Measurements from ENCODE around the gene FRMD4A.

The FRMD4A gene

GRCh38 chr10:14345262-14345661 lies 14.5 kb upstream of the FRMD4A start:
- TF ChIP-seq CTCF (IDR thresholded peaks at IDR 0.05; ENCODE audit: borderline replicate concordance, extremely low read depth, low read length, poor library complexity, severe bottlenecking) (no peak), EZH2 (IDR thresholded peaks at IDR 0.05; ENCODE audit: borderline replicate concordance, low read depth, low read length, severe bottlenecking) (no peak)
- H3K4me2 ChIP-seq (ENCODE audit: insufficient read depth, low read length), result no peak overlapping the region

GRCh38 chr10:14340051-14340744 lies 9.5 kb upstream of the FRMD4A start:
- Histone ChIP-seq H3K4me3 (ENCODE audit: low read depth in 1 of 2, low read length in 2 of 2) (no peak overlapping the region), H3K27me3 (ENCODE audit: insufficient read depth, low read length, poor library complexity) (peaks cover 2% of the 10 kb centered on the region), H3K9me3 (ENCODE audit: insufficient read depth, low read length, severe bottlenecking) (no peaks in the 10 kb centered on the region), H3K27ac (ENCODE audit: low read length) (no peak overlapping the region), H3K4me2 (ENCODE audit: insufficient read depth, low read length) (no peak overlapping the region), H2AFZ (ENCODE audit: low read depth, low read length) (no peak overlapping the region), H3K4me1 (ENCODE audit: insufficient read depth, low read length) (no peaks in the 10 kb centered on the region), H4K20me1 (ENCODE audit: insufficient read depth, low read length) (no peaks in the 10 kb centered on the region), H3K36me3 (ENCODE audit: insufficient read depth, low read length) (no peaks in the 10 kb centered on the region), H3K9ac (ENCODE audit: low read depth, low read length) (no peak overlapping the region), H3K79me2 (ENCODE audit: insufficient read depth, low read length) (no peaks in the 10 kb centered on the region)
- TF ChIP-seq EZH2 (IDR thresholded peaks at IDR 0.05; ENCODE audit: borderline replicate concordance, low read depth, low read length, severe bottlenecking) (no peak), CTCF (IDR thresholded peaks at IDR 0.05; ENCODE audit: borderline replicate concordance, extremely low read depth, low read length, poor library complexity, severe bottlenecking) (no peak)
- ATAC-seq (ENCODE audit: insufficient read depth, low read depth), result no peak
- DNase-seq, result no peak

More at GRCh38 chr10:14345262-14345661, 14.5 kb upstream of the FRMD4A start:
- Histone ChIP-seq H3K79me2 (ENCODE audit: insufficient read depth, low read length) (no peaks in the 10 kb centered on the region), H2AFZ (ENCODE audit: low read depth, low read length) (no peak overlapping the region), H3K36me3 (ENCODE audit: insufficient read depth, low read length) (no peaks in the 10 kb centered on the region), H3K27me3 (ENCODE audit: insufficient read depth, low read length, poor library complexity) (peaks cover 7% of the 10 kb centered on the region), H4K20me1 (ENCODE audit: insufficient read depth, low read length) (no peaks in the 10 kb centered on the region), H3K4me1 (ENCODE audit: insufficient read depth, low read length) (no peaks in the 10 kb centered on the region), H3K9me3 (ENCODE audit: insufficient read depth, low read length, severe bottlenecking) (no peaks in the 10 kb centered on the region), H3K4me3 (ENCODE audit: low read depth in 1 of 2, low read length in 2 of 2) (no peak overlapping the region), H3K27ac (ENCODE audit: low read length) (no peak overlapping the region), H3K9ac (ENCODE audit: low read depth, low read length) (no peak overlapping the region)
- ATAC-seq (ENCODE audit: insufficient read depth, low read depth), result no peak
- DNase-seq, result no peak

GRCh38 chr10:14336736-14337135 lies 6.0 kb upstream of the FRMD4A start:
- TF ChIP-seq CTCF (IDR thresholded peaks at IDR 0.05; ENCODE audit: borderline replicate concordance, extremely low read depth, low read length, poor library complexity, severe bottlenecking) (no peak), EZH2 (IDR thresholded peaks at IDR 0.05; ENCODE audit: borderline replicate concordance, low read depth, low read length, severe bottlenecking) (no peak)
- no peak overlapping the region for H3K4me2 ChIP-seq (ENCODE audit: insufficient read depth, low read length)
- no peak overlapping the region for H3K4me3 ChIP-seq (ENCODE audit: low read depth in 1 of 2, low read length in 2 of 2)
- H4K20me1 ChIP-seq (ENCODE audit: insufficient read depth, low read length), result no peaks in the 10 kb centered on the region
- no peak overlapping the region for H3K9ac ChIP-seq (ENCODE audit: low read depth, low read length)
- H3K36me3 ChIP-seq (ENCODE audit: insufficient read depth, low read length), result no peaks in the 10 kb centered on the region
- H3K79me2 ChIP-seq (ENCODE audit: insufficient read depth, low read length), result no peaks in the 10 kb centered on the region
- H2AFZ ChIP-seq (ENCODE audit: low read depth, low read length), result no peak overlapping the region
- H3K27me3 ChIP-seq (ENCODE audit: insufficient read depth, low read length, poor library complexity), result peaks cover 3% of the 10 kb centered on the region
- DNase-seq (no peak), ATAC-seq (ENCODE audit: insufficient read depth, low read depth) (no peak)
- H3K27ac ChIP-seq (ENCODE audit: low read length), result no peak overlapping the region
- no peaks in the 10 kb centered on the region for H3K9me3 ChIP-seq (ENCODE audit: insufficient read depth, low read length, severe bottlenecking)
- H3K4me1 ChIP-seq (ENCODE audit: insufficient read depth, low read length), result no peaks in the 10 kb centered on the region
